Endothelial cell of umbilical vein (primary cell): ENCODE results near the gene CHD9.

ENCODE experiments used
- CTCF ChIP-seq, 2 donors: IDR thresholded peaks; 1 replicate in 1 of 2; 2 replicates in 1 of 2; pipeline ENCODE4 v1.5.1; 2011; ENCODE audit warnings: low read length in 2 of 2, mild to moderate bottlenecking in 2 of 2, moderate library complexity in 2 of 2, control low read depth in 1 of 2, inconsistent platforms in 1 of 2, low read depth in 1 of 2; ENCODE audit not compliant: insufficient read depth in 1 of 2; ENCODE audit errors: extremely low read depth in 1 of 2
- EZH2 ChIP-seq: IDR thresholded peaks from 2 replicates; pipeline ENCODE4 v1.6.1; 2012; ENCODE audit warnings: borderline replicate concordance, low read depth, mild to moderate bottlenecking, moderate library complexity, low read length, inconsistent platforms; ENCODE audit not compliant: severe bottlenecking
- FOS ChIP-seq: IDR thresholded peaks from 2 replicates; pipeline ENCODE4 v1.6.1; 2011; ENCODE audit warnings: mild to moderate bottlenecking, low read length, moderate library complexity, borderline replicate concordance; ENCODE audit not compliant: insufficient read depth
- GATA2 ChIP-seq: IDR thresholded peaks from 2 replicates; pipeline ENCODE4 v1.7.0; 2011; ENCODE audit warnings: low read depth, mild to moderate bottlenecking, moderate library complexity, mixed read lengths, low read length; ENCODE audit not compliant: insufficient read length, insufficient read depth
- JUN ChIP-seq: IDR thresholded peaks from 2 replicates; pipeline ENCODE4 v1.6.1; 2011; ENCODE audit warnings: borderline replicate concordance, low read depth; ENCODE audit not compliant: insufficient read length, insufficient read depth
- MYC ChIP-seq: IDR thresholded peaks from one replicate; pipeline ENCODE4 v1.6.1; 2011; ENCODE audit warnings: mild to moderate bottlenecking, low read depth, low read length
- POLR2A ChIP-seq: IDR thresholded peaks from 2 replicates; pipeline ENCODE4 v1.6.1; 2012; ENCODE audit warnings: low read depth, mild to moderate bottlenecking, control low read depth, low read length
- POLR2AphosphoS5 ChIP-seq: IDR thresholded peaks from 2 replicates; pipeline ENCODE4 v1.6.1; 2012; ENCODE audit warnings: low read depth, mild to moderate bottlenecking, control low read depth, low read length, moderate library complexity; ENCODE audit not compliant: insufficient read depth
- TF ChIP-seq, protein P1 (sequence below): IDR thresholded peaks from 2 replicates; pipeline ENCODE4 v1.6.1; 2011; ENCODE audit not compliant: insufficient read depth, insufficient read length

- TF ChIP-seq POLR2A (no peak), CTCF (IDR thresholded peaks at IDR 0.05; ENCODE audit: extremely low read depth in 1 of 2, insufficient read depth in 1 of 2, low read depth in 1 of 2, low read length in 2 of 2) (no peak), EZH2 (no peak), MYC (no peak), POLR2AphosphoS5 (no peak), JUN (no peak), GATA2 (no peak), FOS (no peak)
- TF ChIP-seq, protein P1, sequence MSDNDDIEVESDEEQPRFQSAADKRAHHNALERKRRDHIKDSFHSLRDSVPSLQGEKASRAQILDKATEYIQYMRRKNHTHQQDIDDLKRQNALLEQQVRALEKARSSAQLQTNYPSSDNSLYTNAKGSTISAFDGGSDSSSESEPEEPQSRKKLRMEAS: no peak
These were observed 32.3 kb downstream of the CHD9 start for GRCh38 chr16:53087101-53087500.
